Measurements from ENCODE around the gene CDC73. TPM values are rescaled to one million over a fixed set of nuclear protein-coding genes. Genes with fewer than 3 reads are reported as not detected.

CDC73 gene
- total and polyA plus RNA-seq, 4 donors: 10.7 to 76.5 (median 53.2) TPM

GRCh38 chr1:193189442-193190095 is 67.7 kb downstream of the CDC73 start:
- H3K36me3 ChIP-seq (ENCODE audit: control insufficient read depth in 1 of 2, insufficient read depth in 2 of 2, low read length in 1 of 2): no peaks in the 10 kb centered on the region
- intact Hi-C loops (cut with DNase I): no loop called here
- H3K27ac ChIP-seq (ENCODE audit: low read depth in 1 of 2, low read length in 2 of 2): no peak overlapping the region
- ATAC-seq (ENCODE audit: low FRiP score): no peak
- no peak for DNase-seq
- H3K9me3 ChIP-seq (ENCODE audit: control insufficient read depth, low read length): no peaks in the 10 kb centered on the region
- H3K4me1 ChIP-seq (ENCODE audit: control insufficient read depth in 1 of 2, insufficient read depth in 2 of 2, low read length in 2 of 2): peaks cover 0 to 2% of the 10 kb centered on the region in 2 donors
- no peak overlapping the region for H3K4me3 ChIP-seq (ENCODE audit: low read length in 2 of 2)
- WGBS, 2 donors: 32 to 50% methylated on average over 3 of the region's 3 CpGs
- no peaks in the 10 kb centered on the region for H3K27me3 ChIP-seq (ENCODE audit: control insufficient read depth in 1 of 2, insufficient read depth in 2 of 2, low read length in 1 of 2)

GRCh38 chr1:193190096-193190744 is 68.4 kb downstream of the CDC73 start:
- intact Hi-C loops (cut with DNase I): no loop called here
- Histone ChIP-seq H3K36me3 (ENCODE audit: control insufficient read depth in 1 of 2, insufficient read depth in 2 of 2, low read length in 1 of 2) (no peaks in the 10 kb centered on the region), H3K4me1 (ENCODE audit: control insufficient read depth in 1 of 2, insufficient read depth in 2 of 2, low read length in 2 of 2) (peaks cover 0 to 2% of the 10 kb centered on the region in 2 donors), H3K27me3 (ENCODE audit: control insufficient read depth in 1 of 2, insufficient read depth in 2 of 2, low read length in 1 of 2) (no peaks in the 10 kb centered on the region), H3K9me3 (ENCODE audit: control insufficient read depth, low read length) (no peaks in the 10 kb centered on the region), H3K4me3 (ENCODE audit: low read length in 2 of 2) (no peak overlapping the region), H3K27ac (ENCODE audit: low read depth in 1 of 2, low read length in 2 of 2) (no peak overlapping the region)
- DNase-seq (no peak), ATAC-seq (ENCODE audit: low FRiP score) (no peak)

DNA sequence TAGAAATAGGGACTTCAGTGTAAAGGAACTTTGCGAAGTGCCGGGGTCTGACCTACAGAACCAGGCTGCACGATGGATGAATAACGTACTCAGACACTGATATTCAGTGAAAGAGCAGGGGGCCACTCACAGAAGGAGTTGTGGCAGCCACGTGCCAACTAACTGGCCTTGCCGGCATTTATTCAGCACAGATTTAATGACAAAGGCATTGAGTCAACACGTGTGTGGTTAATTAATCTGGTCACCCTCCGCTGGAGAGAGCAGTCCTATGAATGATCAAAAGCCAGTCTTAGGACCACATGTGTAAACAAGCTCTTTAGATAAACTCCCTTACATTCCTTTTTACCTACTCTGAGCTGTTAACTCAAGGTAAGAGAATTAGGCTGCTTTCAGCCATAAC is 70.8 kb downstream of the CDC73 start:
- Histone ChIP-seq H3K27me3 (ENCODE audit: control insufficient read depth in 1 of 2, insufficient read depth in 2 of 2, low read length in 1 of 2) (no peaks in the 10 kb centered on the region), H3K36me3 (ENCODE audit: control insufficient read depth in 1 of 2, insufficient read depth in 2 of 2, low read length in 1 of 2) (no peaks in the 10 kb centered on the region), H3K9me3 (ENCODE audit: control insufficient read depth, low read length) (no peaks in the 10 kb centered on the region), H3K4me3 (ENCODE audit: low read length in 2 of 2) (no peak overlapping the region), H3K27ac (ENCODE audit: low read depth in 1 of 2, low read length in 2 of 2) (no peak overlapping the region), H3K4me1 (ENCODE audit: control insufficient read depth in 1 of 2, insufficient read depth in 2 of 2, low read length in 2 of 2) (no peaks in the 10 kb centered on the region)
- 96 to 97% methylated on average over 8 of the region's 8 CpGs for whole genome bisulfite sequencing, 2 donors
- ATAC-seq (ENCODE audit: low FRiP score) (no peak), DNase-seq (no peak)
- intact Hi-C loops (cut with DNase I): no loop called here

- Histone ChIP-seq H3K27me3 (ENCODE audit: control insufficient read depth in 1 of 2, insufficient read depth in 2 of 2, low read length in 1 of 2) (no peaks in the 10 kb centered on the region), H3K36me3 (ENCODE audit: control insufficient read depth in 1 of 2, insufficient read depth in 2 of 2, low read length in 1 of 2) (no peaks in the 10 kb centered on the region), H3K9me3 (ENCODE audit: control insufficient read depth, low read length) (no peaks in the 10 kb centered on the region), H3K4me1 (ENCODE audit: control insufficient read depth in 1 of 2, insufficient read depth in 2 of 2, low read length in 2 of 2) (peaks cover 0 to 2% of the 10 kb centered on the region in 2 donors), H3K4me3 (ENCODE audit: low read length in 2 of 2) (no peak overlapping the region), H3K27ac (ENCODE audit: low read depth in 1 of 2, low read length in 2 of 2) (no peak overlapping the region)
- no peak for ATAC-seq (ENCODE audit: low FRiP score)
- intact Hi-C loops (cut with DNase I): no loop called here
- no peak for DNase-seq
- 98 to 99% methylated on average over 4 of the region's 4 CpGs for WGBS, 2 donors
Observed at GRCh38 chr1:193199940-193200339, 78.1 kb downstream of the CDC73 start.

DNA sequence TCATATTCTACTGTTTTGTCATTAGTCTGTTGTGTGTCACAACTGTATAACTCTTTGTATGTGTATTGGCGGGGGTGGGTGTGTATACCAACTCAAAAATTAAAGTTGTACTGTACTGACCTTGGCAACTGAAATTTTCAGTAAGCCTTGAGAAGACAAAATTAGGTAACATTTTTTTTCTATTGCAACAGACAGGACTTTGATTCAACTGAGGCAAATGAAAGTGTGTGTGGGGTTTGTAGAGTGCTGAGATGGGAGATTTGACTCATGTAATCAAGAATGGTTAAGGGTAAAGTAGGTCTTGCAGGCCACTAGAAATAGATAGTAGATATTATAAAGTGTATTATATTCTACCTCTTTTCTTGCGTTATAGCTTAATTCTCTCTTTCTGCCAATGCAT is 79.2 kb downstream of the CDC73 start:
- no peak for DNase-seq
- no peaks in the 10 kb centered on the region for H3K27me3 ChIP-seq (ENCODE audit: control insufficient read depth in 1 of 2, insufficient read depth in 2 of 2, low read length in 1 of 2)
- no peak overlapping the region for H3K27ac ChIP-seq (ENCODE audit: low read depth in 1 of 2, low read length in 2 of 2)
- no peak overlapping the region for H3K4me3 ChIP-seq (ENCODE audit: low read length in 2 of 2)
- intact Hi-C loops (cut with DNase I): no loop called here
- H3K9me3 ChIP-seq (ENCODE audit: control insufficient read depth, low read length): no peaks in the 10 kb centered on the region
- peaks cover 0 to 2% of the 10 kb centered on the region in 2 donors for H3K4me1 ChIP-seq (ENCODE audit: control insufficient read depth in 1 of 2, insufficient read depth in 2 of 2, low read length in 2 of 2)
- H3K36me3 ChIP-seq (ENCODE audit: control insufficient read depth in 1 of 2, insufficient read depth in 2 of 2, low read length in 1 of 2): no peaks in the 10 kb centered on the region
- WGBS, 2 donors: 98 to 99% methylated on average over 2 of the region's 2 CpGs
- no peak for ATAC-seq (ENCODE audit: low FRiP score)

GRCh38 chr1:193210996-193211395 is 89.2 kb downstream of the CDC73 start:
- intact Hi-C loops (cut with DNase I): no loop called here
- Histone ChIP-seq H3K36me3 (ENCODE audit: control insufficient read depth in 1 of 2, insufficient read depth in 2 of 2, low read length in 1 of 2) (peaks cover 0 to 3% of the 10 kb centered on the region in 2 donors), H3K9me3 (ENCODE audit: control insufficient read depth, low read length) (no peaks in the 10 kb centered on the region), H3K4me1 (ENCODE audit: control insufficient read depth in 1 of 2, insufficient read depth in 2 of 2, low read length in 2 of 2) (no peaks in the 10 kb centered on the region), H3K27ac (ENCODE audit: low read depth in 1 of 2, low read length in 2 of 2) (no peak overlapping the region), H3K4me3 (ENCODE audit: low read length in 2 of 2) (no peak overlapping the region), H3K27me3 (ENCODE audit: control insufficient read depth in 1 of 2, insufficient read depth in 2 of 2, low read length in 1 of 2) (no peaks in the 10 kb centered on the region)
- no peak for ATAC-seq (ENCODE audit: low FRiP score)
- WGBS, 2 donors: 96 to 97% methylated on average over 7 of the region's 7 CpGs
- DNase-seq: no peak

- Histone ChIP-seq H3K4me3 (ENCODE audit: low read length in 2 of 2) (no peak overlapping the region), H3K27ac (ENCODE audit: low read depth in 1 of 2, low read length in 2 of 2) (no peak overlapping the region), H3K36me3 (ENCODE audit: control insufficient read depth in 1 of 2, insufficient read depth in 2 of 2, low read length in 1 of 2) (peaks cover 0 to 3% of the 10 kb centered on the region in 2 donors), H3K4me1 (ENCODE audit: control insufficient read depth in 1 of 2, insufficient read depth in 2 of 2, low read length in 2 of 2) (no peaks in the 10 kb centered on the region), H3K27me3 (ENCODE audit: control insufficient read depth in 1 of 2, insufficient read depth in 2 of 2, low read length in 1 of 2) (no peaks in the 10 kb centered on the region), H3K9me3 (ENCODE audit: control insufficient read depth, low read length) (no peaks in the 10 kb centered on the region)
- no peak for DNase-seq
- no peak for ATAC-seq (ENCODE audit: low FRiP score)
- 85 to 93% methylated on average over 1 of the region's 1 CpG for WGBS, 2 donors
- intact Hi-C loops (cut with DNase I): no loop called here
Observed at GRCh38 chr1:193211539-193211938, 89.7 kb downstream of the CDC73 start.

GRCh38 chr1:193212637-193213036 is 90.8 kb downstream of the CDC73 start:
- DNase-seq: no peak
- Histone ChIP-seq H3K27me3 (ENCODE audit: control insufficient read depth in 1 of 2, insufficient read depth in 2 of 2, low read length in 1 of 2) (no peaks in the 10 kb centered on the region), H3K27ac (ENCODE audit: low read depth in 1 of 2, low read length in 2 of 2) (no peak overlapping the region), H3K4me1 (ENCODE audit: control insufficient read depth in 1 of 2, insufficient read depth in 2 of 2, low read length in 2 of 2) (no peaks in the 10 kb centered on the region), H3K36me3 (ENCODE audit: control insufficient read depth in 1 of 2, insufficient read depth in 2 of 2, low read length in 1 of 2) (peaks cover 0 to 3% of the 10 kb centered on the region in 2 donors), H3K9me3 (ENCODE audit: control insufficient read depth, low read length) (no peaks in the 10 kb centered on the region), H3K4me3 (ENCODE audit: low read length in 2 of 2) (no peak overlapping the region)
- ATAC-seq (ENCODE audit: low FRiP score): no peak
- intact Hi-C loops (cut with DNase I): no loop called here
- 93 to 96% methylated on average over 2 of the region's 2 CpGs for WGBS, 2 donors

- ATAC-seq (ENCODE audit: low FRiP score): no peak
- 96 to 99% methylated on average over 4 of the region's 4 CpGs for WGBS, 2 donors
- Histone ChIP-seq H3K27me3 (ENCODE audit: control insufficient read depth in 1 of 2, insufficient read depth in 2 of 2, low read length in 1 of 2) (no peaks in the 10 kb centered on the region), H3K9me3 (ENCODE audit: control insufficient read depth, low read length) (no peaks in the 10 kb centered on the region), H3K4me1 (ENCODE audit: control insufficient read depth in 1 of 2, insufficient read depth in 2 of 2, low read length in 2 of 2) (no peaks in the 10 kb centered on the region), H3K4me3 (ENCODE audit: low read length in 2 of 2) (no peak overlapping the region), H3K36me3 (ENCODE audit: control insufficient read depth in 1 of 2, insufficient read depth in 2 of 2, low read length in 1 of 2) (peaks cover 0 to 7% of the 10 kb centered on the region in 2 donors), H3K27ac (ENCODE audit: low read depth in 1 of 2, low read length in 2 of 2) (no peak overlapping the region)
- DNase-seq: no peak
- intact Hi-C loops (cut with DNase I): no loop called here
Observed at GRCh38 chr1:193213998-193214397, 92.2 kb downstream of the CDC73 start.
